H9 (cell line): ENCODE data around the gene SH2D1B. TPM values are rescaled to one million over a fixed set of nuclear protein-coding genes. Genes with fewer than 3 reads are reported as not detected.

ENCODE experiments used
- DNase-seq: peaks from one replicate; pipeline ENCODE4 v3.0.0-alpha.2; 2017
- H2AFZ ChIP-seq: one replicate; pipeline ENCODE4 v1.6.1; 2013; ENCODE audit warnings: mild to moderate bottlenecking, low read length, control low read depth, moderate library complexity
- H2AK5ac ChIP-seq: 2 replicates; pipeline ENCODE4 v1.6.1; 2013; ENCODE audit warnings: low read length, control low read depth, mixed read lengths; ENCODE audit not compliant: insufficient read length
- H2BK120ac ChIP-seq: one replicate; pipeline ENCODE4 v1.6.1; 2013; ENCODE audit warnings: low read depth, mild to moderate bottlenecking, low read length, control low read depth, inconsistent platforms; ENCODE audit not compliant: poor library complexity, severe bottlenecking
- H2BK12ac ChIP-seq: 2 replicates; pipeline ENCODE4 v1.6.1; 2013; ENCODE audit warnings: low read length, control low read depth, mixed read lengths, low read depth; ENCODE audit not compliant: insufficient read length
- H2BK15ac ChIP-seq: 2 replicates; pipeline ENCODE4 v1.6.1; 2013; ENCODE audit warnings: low read depth, low read length, control low read depth
- H2BK20ac ChIP-seq: one replicate; pipeline ENCODE4 v1.6.1; 2013; ENCODE audit warnings: low read depth, mild to moderate bottlenecking, low read length, control low read depth, inconsistent platforms; ENCODE audit not compliant: poor library complexity, severe bottlenecking
- H2BK5ac ChIP-seq: 2 replicates; pipeline ENCODE4 v1.6.1; 2013; ENCODE audit warnings: low read length, control low read depth, mixed read lengths; ENCODE audit not compliant: insufficient read length
- H3K14ac ChIP-seq: 2 replicates; pipeline ENCODE4 v1.6.1; 2013; ENCODE audit warnings: low read length, control low read depth; ENCODE audit not compliant: insufficient read depth
- H3K18ac ChIP-seq: 2 replicates; pipeline ENCODE4 v1.6.1; 2013; ENCODE audit warnings: low read depth, mild to moderate bottlenecking, mixed read lengths, low read length, control low read depth; ENCODE audit not compliant: insufficient read length
- H3K23ac ChIP-seq: 2 replicates; pipeline ENCODE4 v1.6.1; 2013; ENCODE audit warnings: low read length, control low read depth, mixed read lengths, low read depth; ENCODE audit not compliant: insufficient read length
- H3K23me2 ChIP-seq: 2 replicates; pipeline ENCODE4 v1.6.1; 2013; ENCODE audit warnings: low read depth, mild to moderate bottlenecking, mixed read lengths, low read length, control low read depth; ENCODE audit not compliant: insufficient read length, poor library complexity, severe bottlenecking
- H3K27ac ChIP-seq: 2 replicates; pipeline ENCODE4 v1.5.1; 2013; ENCODE audit warnings: low read length, control low read depth, mixed read lengths, low read depth; ENCODE audit not compliant: insufficient read length
- H3K27me3 ChIP-seq: 2 replicates; pipeline ENCODE4 v1.6.1; 2013; ENCODE audit warnings: low read length, control low read depth, inconsistent platforms; ENCODE audit not compliant: insufficient read depth
- H3K4ac ChIP-seq: 2 replicates; pipeline ENCODE4 v1.6.1; 2013; ENCODE audit warnings: low read depth, mild to moderate bottlenecking, control low read depth, inconsistent platforms, low read length, moderate library complexity
- H3K4me1 ChIP-seq: 2 replicates; pipeline ENCODE4 v1.6.1; 2013; ENCODE audit warnings: low read length, control low read depth, inconsistent platforms; ENCODE audit not compliant: insufficient read depth
- H3K4me2 ChIP-seq: 2 replicates; pipeline ENCODE4 v1.6.1; 2013; ENCODE audit warnings: low read length, control low read depth, mixed read lengths; ENCODE audit not compliant: insufficient read length, insufficient read depth
- H3K56ac ChIP-seq: 2 replicates; pipeline ENCODE4 v1.6.1; 2013; ENCODE audit warnings: low read depth, mild to moderate bottlenecking, mixed read lengths, low read length, control low read depth; ENCODE audit not compliant: insufficient read length
- H3K79me1 ChIP-seq: 2 replicates; pipeline ENCODE4 v1.6.1; 2013; ENCODE audit warnings: low read depth, mild to moderate bottlenecking, moderate library complexity, low read length, control low read depth, inconsistent platforms; ENCODE audit not compliant: insufficient read depth, poor library complexity, severe bottlenecking
- H3K79me2 ChIP-seq: 2 replicates; pipeline ENCODE4 v1.6.1; 2013; ENCODE audit warnings: low read length, control low read depth, inconsistent platforms; ENCODE audit not compliant: insufficient read depth
- H3K9ac ChIP-seq: 2 replicates; pipeline ENCODE4 v1.6.1; 2013; ENCODE audit warnings: low read length, control low read depth, mixed read lengths; ENCODE audit not compliant: insufficient read length; ENCODE audit errors: extremely low read depth
- H3K9me3 ChIP-seq: one replicate; pipeline ENCODE4 v1.6.1; 2013; ENCODE audit warnings: low read depth, low read length, inconsistent platforms; ENCODE audit not compliant: control insufficient read depth
- H3T11ph ChIP-seq: one replicate; pipeline ENCODE4 v1.6.1; 2013; ENCODE audit warnings: mild to moderate bottlenecking, low read length, control low read depth, inconsistent platforms
- H4K20me1 ChIP-seq: one replicate; pipeline ENCODE4 v1.6.1; 2013; ENCODE audit not compliant: control insufficient read depth, insufficient read length, insufficient read depth
- H4K5ac ChIP-seq: 2 replicates; pipeline ENCODE4 v1.6.1; 2013; ENCODE audit warnings: low read depth, mild to moderate bottlenecking, mixed read lengths, low read length, control low read depth; ENCODE audit not compliant: insufficient read length
- H4K8ac ChIP-seq: replicated peaks from 2 replicates; pipeline ENCODE4 v1.6.1; 2013; ENCODE audit warnings: low read length, control low read depth, mixed read lengths, low read depth; ENCODE audit not compliant: insufficient read length
- H4K91ac ChIP-seq: 2 replicates; pipeline ENCODE4 v1.6.1; 2013; ENCODE audit warnings: low read depth, mild to moderate bottlenecking, moderate library complexity, mixed read lengths, low read length, control low read depth; ENCODE audit not compliant: insufficient read length
- H3K27ac Mint-ChIP-seq, 3 experiments: 2 replicates in 2 of 3; 3 replicates in 1 of 3; pipeline ENCODE4 v1.8.0; 2020 to 2021; ENCODE audit warnings: mixed read lengths in 3 of 3, mild to moderate bottlenecking in 1 of 3, moderate library complexity in 1 of 3
- H3K27me3 Mint-ChIP-seq: 2 replicates; pipeline ENCODE4 v1.8.0; 2021; ENCODE audit warnings: low read depth, mild to moderate bottlenecking, moderate library complexity, mixed read lengths
- H3K36me3 Mint-ChIP-seq, 3 experiments: 2 replicates in 2 of 3; 3 replicates in 1 of 3; pipeline ENCODE4 v1.8.0; 2020 to 2021; ENCODE audit warnings: low read depth in 3 of 3, mixed read lengths in 3 of 3; ENCODE audit not compliant: insufficient read depth in 1 of 3
- H3K4me1 Mint-ChIP-seq, 2 experiments: 2 replicates each; pipeline ENCODE4 v1.8.0; 2020; ENCODE audit warnings: mixed read lengths in 2 of 2
- H3K4me3 Mint-ChIP-seq, 2 experiments: 2 replicates in 1 of 2; 3 replicates in 1 of 2; pipeline ENCODE4 v1.8.0; 2020 to 2021; ENCODE audit warnings: mild to moderate bottlenecking in 2 of 2, mixed read lengths in 2 of 2, moderate library complexity in 1 of 2
- H3K9me3 Mint-ChIP-seq, 2 experiments: 2 replicates in 1 of 2; 3 replicates in 1 of 2; pipeline ENCODE4 v1.8.0; 2020; ENCODE audit warnings: mild to moderate bottlenecking in 2 of 2, mixed read lengths in 2 of 2, moderate library complexity in 1 of 2
- WGBS: extraction: QIAGEN DNeasy Blood & Tissue Kit; methylation state at CpG from one replicate; pipeline ENCODE4 v1.1.7; 2013; ENCODE audit warnings: missing lambda C conversion rate, low lambda C conversion rate, mixed read lengths; ENCODE audit not compliant: insufficient read length; ENCODE audit errors: extremely low coverage; 5-methylcytosine and 5-hydroxymethylcytosine counted together
- total RNA-seq: library from RNA; stranded (reverse); gene quantifications from 2 replicates; pipeline ENCODE4 v1.2.1, GENCODE V29; 2021
- TF ChIP-seq, protein P1 (sequence below): fragments of 200-600 bp; sonication (generic); conservative IDR thresholded peaks from 3 replicates; pipeline ENCODE4 v1.8.0; 2021; ENCODE audit warnings: antibody characterized with exemption, mild to moderate bottlenecking

The SH2D1B gene
- total RNA-seq, 1 experiment from 2014 or later: not detected

DNA sequence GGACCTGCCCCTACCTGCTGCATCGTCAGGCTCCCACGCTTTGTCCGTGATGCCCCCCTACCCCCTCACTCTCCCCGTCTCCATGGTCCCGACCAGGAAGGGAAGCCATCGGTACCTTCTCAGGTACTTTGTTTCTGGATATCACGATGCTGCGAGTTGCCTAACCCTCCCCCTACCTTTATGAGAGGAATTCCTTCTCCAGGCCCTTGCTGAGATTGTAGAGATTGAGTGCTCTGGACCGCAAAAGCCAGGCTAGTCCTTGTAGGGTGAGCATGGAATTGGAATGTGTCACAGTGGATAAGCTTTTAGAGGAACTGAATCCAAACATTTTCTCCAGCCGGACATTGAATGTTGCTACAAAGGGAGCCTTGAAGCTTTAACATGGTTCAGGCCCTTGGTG lies 44.2 kb downstream of the SH2D1B start:
- Histone ChIP-seq H4K91ac (no peak overlapping the region), H2AK5ac (no peak overlapping the region), H3T11ph (no peak overlapping the region), H3K79me2 (no peaks in the 10 kb centered on the region), H2BK15ac (no peak overlapping the region), H3K4ac (no peak overlapping the region), H2BK12ac (no peak overlapping the region), H3K56ac (no peak overlapping the region), H4K20me1 (no peaks in the 10 kb centered on the region), H4K8ac (no peak overlapping the region), H3K9me3 (no peaks in the 10 kb centered on the region), H3K23me2 (no peaks in the 10 kb centered on the region), H3K9ac (no peak overlapping the region), H3K23ac (no peak overlapping the region), H3K27ac (no peak overlapping the region), H2BK5ac (no peak overlapping the region), H3K18ac (no peak overlapping the region), H2AFZ (no peak overlapping the region), H2BK20ac (no peak overlapping the region), H3K4me2 (no peak overlapping the region), H3K4me1 (no peaks in the 10 kb centered on the region), H2BK120ac (no peak overlapping the region), H4K5ac (no peak overlapping the region), H3K79me1 (no peaks in the 10 kb centered on the region), H3K27me3 (no peaks in the 10 kb centered on the region), H3K14ac (no peak overlapping the region)
- peaks cover 2 to 9% (median 3%) of the 10 kb centered on the region in 3 experiments; a peak in 4 of 7 replicates for H3K36me3 Mint-ChIP-seq
- no peaks in the 10 kb centered on the region for H3K27me3 Mint-ChIP-seq
- no peak overlapping the region for H3K4me3 Mint-ChIP-seq
- WGBS: no CpG with 5 or more reads among the region's 10 CpGs
- peak overlapping the region in 1 of 3 experiments; percentile 21; a peak in 1 of 7 replicates for H3K27ac Mint-ChIP-seq
- H3K9me3 Mint-ChIP-seq: no peaks in the 10 kb centered on the region
- H3K4me1 Mint-ChIP-seq: peaks cover 0 to 7% of the 10 kb centered on the region in 2 experiments; a peak in 2 of 4 replicates
- no peak for DNase-seq
- TF ChIP-seq, protein P1, sequence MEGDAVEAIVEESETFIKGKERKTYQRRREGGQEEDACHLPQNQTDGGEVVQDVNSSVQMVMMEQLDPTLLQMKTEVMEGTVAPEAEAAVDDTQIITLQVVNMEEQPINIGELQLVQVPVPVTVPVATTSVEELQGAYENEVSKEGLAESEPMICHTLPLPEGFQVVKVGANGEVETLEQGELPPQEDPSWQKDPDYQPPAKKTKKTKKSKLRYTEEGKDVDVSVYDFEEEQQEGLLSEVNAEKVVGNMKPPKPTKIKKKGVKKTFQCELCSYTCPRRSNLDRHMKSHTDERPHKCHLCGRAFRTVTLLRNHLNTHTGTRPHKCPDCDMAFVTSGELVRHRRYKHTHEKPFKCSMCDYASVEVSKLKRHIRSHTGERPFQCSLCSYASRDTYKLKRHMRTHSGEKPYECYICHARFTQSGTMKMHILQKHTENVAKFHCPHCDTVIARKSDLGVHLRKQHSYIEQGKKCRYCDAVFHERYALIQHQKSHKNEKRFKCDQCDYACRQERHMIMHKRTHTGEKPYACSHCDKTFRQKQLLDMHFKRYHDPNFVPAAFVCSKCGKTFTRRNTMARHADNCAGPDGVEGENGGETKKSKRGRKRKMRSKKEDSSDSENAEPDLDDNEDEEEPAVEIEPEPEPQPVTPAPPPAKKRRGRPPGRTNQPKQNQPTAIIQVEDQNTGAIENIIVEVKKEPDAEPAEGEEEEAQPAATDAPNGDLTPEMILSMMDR: no peak
